ENCODE measurements around the gene IFT80. TPM values are rescaled to one million over a fixed set of nuclear protein-coding genes. Genes with fewer than 3 reads are reported as not detected.

Gene IFT80
- total and polyA plus RNA-seq, 10 of the 15 experiments (the other 5 are each of a cell fraction or from before 2014, with no cell fraction given) = 6.5 to 21.5 (median 14.1) TPM

DNA sequence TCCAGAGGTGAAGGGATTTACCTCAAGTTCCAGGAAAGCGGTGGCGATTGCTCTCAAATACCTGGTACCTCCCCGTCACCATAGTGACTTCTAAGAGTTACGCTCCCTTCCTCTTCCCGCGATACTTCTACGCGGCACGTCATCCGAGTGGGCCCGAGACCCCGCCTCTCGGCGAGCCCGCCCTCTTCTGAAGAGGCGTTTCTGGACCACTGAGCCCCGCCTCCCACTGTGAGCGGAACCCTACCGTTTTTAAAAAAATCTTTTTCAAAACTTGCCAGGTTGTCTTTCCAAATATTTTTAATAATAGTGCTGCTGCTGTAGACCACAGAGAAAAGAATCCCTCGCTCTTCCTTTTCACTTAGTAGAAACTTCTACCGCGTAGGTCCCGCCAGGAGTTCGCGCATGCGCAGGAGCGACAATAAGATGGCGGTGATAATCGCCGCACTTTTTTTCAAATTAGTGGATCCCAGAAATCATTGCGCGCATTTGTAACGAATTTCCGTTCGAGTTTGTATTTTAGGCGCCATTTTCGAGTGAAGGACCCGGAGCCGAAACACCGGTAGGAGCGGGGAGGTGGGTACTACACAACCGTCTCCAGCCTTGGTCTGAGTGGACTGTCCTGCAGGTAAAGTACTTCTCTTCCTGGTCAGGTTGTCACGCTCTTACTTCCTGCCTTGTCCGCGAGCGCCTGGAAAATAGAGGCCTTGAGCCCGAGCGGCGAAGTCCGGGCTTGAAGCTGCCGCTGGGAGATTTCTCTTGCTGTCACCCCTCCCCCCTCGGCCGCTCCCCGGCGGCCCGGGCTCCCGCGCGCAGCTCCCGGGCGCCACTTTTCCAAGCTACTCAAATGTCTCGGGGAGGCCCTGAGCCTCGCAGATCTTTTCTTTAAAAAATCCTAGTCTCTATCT lies at the start of gene IFT80, which contains the start of gene SMC4 (continued):
- TF ChIP-seq, protein P1, sequence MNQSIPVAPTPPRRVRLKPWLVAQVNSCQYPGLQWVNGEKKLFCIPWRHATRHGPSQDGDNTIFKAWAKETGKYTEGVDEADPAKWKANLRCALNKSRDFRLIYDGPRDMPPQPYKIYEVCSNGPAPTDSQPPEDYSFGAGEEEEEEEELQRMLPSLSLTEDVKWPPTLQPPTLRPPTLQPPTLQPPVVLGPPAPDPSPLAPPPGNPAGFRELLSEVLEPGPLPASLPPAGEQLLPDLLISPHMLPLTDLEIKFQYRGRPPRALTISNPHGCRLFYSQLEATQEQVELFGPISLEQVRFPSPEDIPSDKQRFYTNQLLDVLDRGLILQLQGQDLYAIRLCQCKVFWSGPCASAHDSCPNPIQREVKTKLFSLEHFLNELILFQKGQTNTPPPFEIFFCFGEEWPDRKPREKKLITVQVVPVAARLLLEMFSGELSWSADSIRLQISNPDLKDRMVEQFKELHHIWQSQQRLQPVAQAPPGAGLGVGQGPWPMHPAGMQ (IDR thresholded peaks at IDR 0.05; ENCODE audit: borderline replicate concordance) = peak; percentile 55; the same call in 1 of the 2 replicates
- TF ChIP-seq TCF12 (IDR thresholded peaks at IDR 0.05; ENCODE audit: low read depth, low read length) (0 out of 2 replicates have a peak, but pooled peaks have one; percentile 34), ZBTB40 (IDR thresholded peaks at IDR 0.05; ENCODE audit: borderline replicate concordance) (no peak; the same call in 1 of the 2 replicates), RB1 (IDR thresholded peaks at IDR 0.05; ENCODE audit: borderline replicate concordance) (peak; percentile 26; the same call in 1 of the 2 replicates), LARP7 (IDR thresholded peaks at IDR 0.05) (no peak; the same call in 1 of the 2 replicates), NRF1 (conservative IDR thresholded peaks at IDR 0.05; ENCODE audit: low read depth, low read length) (peak; percentile 69), EZH2 (IDR thresholded peaks at IDR 0.05; ENCODE audit: borderline replicate concordance, control insufficient read depth, low read depth, low read length) (no peak), CBFB (IDR thresholded peaks at IDR 0.05; ENCODE audit: low read depth) (peak; percentile 17; the same call in 1 of the 2 replicates), BMI1 (IDR thresholded peaks at IDR 0.05; ENCODE audit: borderline replicate concordance) (peak; percentile 55; the same call in 1 of the 2 replicates), YY1 (IDR thresholded peaks at IDR 0.05; ENCODE audit: low read depth, low read length) (peak; percentile 95), TARDBP (IDR thresholded peaks at IDR 0.05; ENCODE audit: borderline replicate concordance) (0 out of 2 replicates have a peak, but pooled peaks have one; percentile 47), SUPT20H (IDR thresholded peaks at IDR 0.05; ENCODE audit: borderline replicate concordance, control insufficient read depth, low read depth, low read length) (no peak), ATF7 (IDR thresholded peaks at IDR 0.05; ENCODE audit: low read depth) (peak; percentile 82), PKNOX1 (IDR thresholded peaks at IDR 0.05) (peak; percentile 27; the same call in 1 of the 2 replicates), ZNF217 (IDR thresholded peaks at IDR 0.05) (no peak), E2F8 (IDR thresholded peaks at IDR 0.05; ENCODE audit: low read depth, partially characterized antibody) (peak; percentile 66), NFYB (IDR thresholded peaks at IDR 0.05; ENCODE audit: insufficient read depth, low read depth, low read length) (no peak), POLR2AphosphoS2 (IDR thresholded peaks at IDR 0.05; ENCODE audit: low read depth, low read length) (0 out of 2 replicates have a peak, but pooled peaks have one; percentile 20), GATAD2B (conservative IDR thresholded peaks at IDR 0.05; ENCODE audit: low read depth) (peak; percentile 48; the same call in 1 of the 2 replicates)

Measured in GM12878 (cell line).